Measurements from ENCODE around the gene RAI2. TPM values are rescaled to one million over a fixed set of nuclear protein-coding genes. Genes with fewer than 3 reads are reported as not detected.

Gene RAI2
- total and polyA plus RNA-seq, 5 donors = 32.8 to 44.2 (median 40.1) TPM

Other genes with a start within 250 kb of the RAI2 start
- gene SCML1, start 123.8 kb downstream of the RAI2 start, total RNA-seq = 1 to 10 TPM; 6.6 to 9.1 (median 7.8) TPM
- gene SCML1, start 123.8 kb downstream of the RAI2 start, polyA plus RNA-seq = 7.4 TPM

Measured in right cardiac atrium (tissue), 5 donors.